Hindlimb muscle (tissue), 1 donor: Measurements from ENCODE around the gene ARID4B. TPM values are rescaled to one million over a fixed set of nuclear protein-coding genes. Genes with fewer than 3 reads are reported as not detected.
"Not testable (repeated sequence)": the region's sequence is repeated elsewhere in the genome, so short reads cannot be mapped to it uniquely, and the experiment has no call there.

Experiments
- DNase-seq: peaks from one replicate; pipeline ENCODE4 v3.0.0-alpha.2; 2013
- polyA plus RNA-seq: library from polyadenylated mRNA; unstranded; fragments of 120-200 nt; gene quantifications from one replicate; pipeline ENCODE4 v1.2.1, GENCODE V29; 2013; ENCODE audit not compliant: insufficient read length

Gene ARID4B
- polyA plus RNA-seq, 1 donor, result 19.1 TPM

GRCh38 chr1:235296729-235297128 is 31.2 kb downstream of the ARID4B start:
- no peak for DNase-seq

GRCh38 chr1:235295902-235296350 is 32.1 kb downstream of the ARID4B start:
- no peak for DNase-seq

GRCh38 chr1:235293322-235293942 is 34.5 kb downstream of the ARID4B start:
- no peak for DNase-seq

- DNase-seq, result no peak
Observed at GRCh38 chr1:235292790-235293189, 35.2 kb downstream of the ARID4B start.

- no peak for DNase-seq
Observed at GRCh38 chr1:235291599-235292091, 36.3 kb downstream of the ARID4B start.

- DNase-seq, result no peak
Observed at GRCh38 chr1:235290740-235291502, 37.1 kb downstream of the ARID4B start.

- no peak for DNase-seq
Observed at GRCh38 chr1:235289859-235290739, 37.9 kb downstream of the ARID4B start.

GRCh38 chr1:235287208-235287882 is 40.6 kb downstream of the ARID4B start:
- no peak for DNase-seq

GRCh38 chr1:235286667-235287066 is 41.3 kb downstream of the ARID4B start:
- DNase-seq, result no peak

GRCh38 chr1:235284231-235284769 is 43.7 kb downstream of the ARID4B start:
- no peak for DNase-seq

GRCh38 chr1:235283636-235284035 is 44.3 kb downstream of the ARID4B start:
- not testable (repeated sequence) for DNase-seq

GRCh38 chr1:235280467-235280866 is 47.5 kb downstream of the ARID4B start:
- no peak for DNase-seq

GRCh38 chr1:235279694-235280093 is 48.3 kb downstream of the ARID4B start:
- no peak for DNase-seq

GRCh38 chr1:235278915-235279292 is 49.1 kb downstream of the ARID4B start:
- no peak for DNase-seq

- no peak for DNase-seq
Observed at GRCh38 chr1:235278233-235278914, 49.6 kb downstream of the ARID4B start.

GRCh38 chr1:235277709-235278108 is 50.3 kb downstream of the ARID4B start:
- DNase-seq, result no peak

GRCh38 chr1:235275836-235276235 is 52.1 kb downstream of the ARID4B start:
- no peak for DNase-seq

GRCh38 chr1:235275223-235275622 is 52.8 kb downstream of the ARID4B start:
- DNase-seq, result no peak

- no peak for DNase-seq
Observed at GRCh38 chr1:235272851-235273250, 55.1 kb downstream of the ARID4B start.

GRCh38 chr1:235270625-235271024 is 57.4 kb downstream of the ARID4B start:
- DNase-seq, result no peak

- DNase-seq, result not testable (repeated sequence)
Observed at GRCh38 chr1:235269990-235270389, 58.0 kb downstream of the ARID4B start.
